HPDE6-E6E7 (cell line): Measurements from ENCODE around the gene BBS1.
A peak's percentile ranks its signal among the peaks of the same experiment; 100 is the strongest.
"Not testable (repeated sequence)": the region's sequence is repeated elsewhere in the genome, so short reads cannot be mapped to it uniquely, and the experiment has no call there.

Source experiments
- DNase-seq: peaks from one replicate; pipeline ENCODE4 v3.0.0; 2011; ENCODE audit warnings: missing footprints; ENCODE audit errors: extremely low spot score

Gene BBS1

DNA sequence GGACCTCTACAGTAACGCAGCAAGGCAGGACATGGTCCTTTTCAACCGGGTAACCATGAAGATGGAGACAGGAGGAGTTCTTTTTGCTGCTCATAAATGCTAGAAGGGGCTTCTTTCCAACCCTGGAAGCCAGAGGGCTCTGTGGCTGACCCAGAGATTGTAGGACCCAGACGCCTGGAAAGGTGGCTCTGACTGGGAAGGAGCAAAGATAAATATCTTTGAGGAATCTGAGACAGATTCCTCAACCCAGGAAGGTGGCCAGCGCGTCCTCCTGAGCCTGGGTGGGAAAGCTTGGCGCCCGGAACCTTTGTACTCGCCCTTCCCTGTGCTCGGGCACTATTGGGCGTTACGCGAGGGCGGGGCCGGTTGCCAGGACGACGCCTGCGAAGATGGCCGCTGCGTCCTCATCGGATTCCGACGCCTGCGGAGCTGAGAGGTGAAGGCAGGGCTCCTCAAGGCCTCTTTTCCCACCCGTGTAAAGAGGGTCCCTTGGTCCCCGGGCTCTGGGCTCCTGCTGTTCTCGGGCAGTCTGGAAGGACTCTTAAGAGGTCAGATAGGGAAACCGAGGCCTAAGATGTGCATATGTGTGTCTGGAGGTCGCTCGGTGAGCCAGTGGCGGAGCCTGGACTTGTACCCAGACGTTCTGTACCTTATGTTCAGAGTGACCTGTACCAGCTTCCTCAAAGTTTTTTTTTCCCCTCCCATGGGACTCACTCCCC is at the start of gene BBS1:
TSS of gene BBS1 (plus strand) at position 365 of the 719 bp plus-strand sequence. CDS start at position 390, 25 bp downstream.
- peak; percentile 85 for DNase-seq

GRCh38 chr11:66462010-66462409 is 48.4 kb upstream of the BBS1 start:
- DNase-seq: no peak

- no peak for DNase-seq
Measured at GRCh38 chr11:66462911-66463310, 47.5 kb upstream of the BBS1 start.

DNA sequence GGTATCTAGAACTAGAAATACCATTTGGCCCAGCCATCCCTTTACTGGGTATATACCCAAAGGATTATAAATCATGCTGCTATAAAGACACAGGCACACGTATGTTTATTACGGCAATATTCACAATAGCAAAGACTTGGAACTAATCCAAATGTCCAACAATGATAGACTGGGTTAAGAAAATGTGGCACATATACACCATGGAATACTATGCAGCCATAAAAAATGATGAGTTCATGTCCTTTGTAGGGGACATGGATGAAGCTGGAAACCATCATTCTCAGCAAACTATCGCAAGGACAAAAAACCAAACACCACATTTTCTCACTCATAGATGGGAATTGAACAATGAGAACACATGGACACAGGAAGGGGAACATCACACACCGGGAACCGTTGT is 46.3 kb upstream of the BBS1 start:
- DNase-seq: not testable (repeated sequence)

GRCh38 chr11:66464916-66465315 is 45.5 kb upstream of the BBS1 start:
- no peak for DNase-seq

- no peak for DNase-seq
Measured at GRCh38 chr11:66465373-66466224, 44.8 kb upstream of the BBS1 start.

DNA sequence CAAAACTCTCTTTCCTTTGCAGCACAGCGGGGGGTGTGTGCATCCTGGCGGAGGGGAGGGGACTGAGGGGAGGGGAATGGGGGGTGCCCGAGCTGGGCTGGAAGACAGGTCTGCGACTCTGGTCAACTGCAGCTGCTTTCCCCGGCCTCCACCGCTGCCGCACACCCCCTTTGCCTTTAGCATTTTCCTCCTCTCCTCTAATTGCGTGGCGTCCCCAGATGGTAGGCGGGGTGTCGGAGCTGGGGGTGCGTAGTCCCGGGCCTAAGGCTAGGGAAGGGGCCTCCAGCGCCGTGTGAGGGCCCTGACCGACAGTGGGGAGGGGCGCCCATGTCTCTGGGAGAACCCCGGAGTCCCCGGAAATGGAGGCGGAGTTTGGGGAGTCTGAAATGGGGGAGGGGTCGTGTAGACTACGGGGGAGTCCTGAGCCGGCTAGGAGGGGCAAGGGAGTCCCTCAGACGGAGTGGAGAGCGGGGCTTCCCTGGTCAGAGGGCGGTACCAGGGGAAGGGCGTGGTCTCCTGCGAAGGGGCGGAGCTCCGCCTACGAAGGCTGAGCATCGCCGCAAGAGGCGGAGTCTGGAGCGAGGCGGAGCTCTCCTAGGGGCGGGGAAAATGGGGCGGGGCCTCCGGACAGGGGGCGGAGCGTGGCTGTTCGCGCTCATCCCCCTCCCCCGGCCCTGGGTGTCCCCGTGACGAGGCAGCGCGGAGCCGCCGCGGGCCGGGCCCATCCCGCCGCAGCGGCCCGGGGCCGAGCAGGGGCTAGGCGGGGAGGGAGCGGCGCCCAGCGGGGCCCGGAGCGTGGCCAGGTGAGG is 44.0 kb upstream of the BBS1 start, which contains the start of gene PELI3:
TSS of gene PELI3 (plus strand) at position 681 of the 809 bp plus-strand sequence. CDS start 1,224 bp downstream, outside the sequence.
- peak; percentile 93 for DNase-seq

- DNase-seq: no peak
Measured at GRCh38 chr11:66467034-66467659, 43.3 kb upstream of the BBS1 start.

DNA sequence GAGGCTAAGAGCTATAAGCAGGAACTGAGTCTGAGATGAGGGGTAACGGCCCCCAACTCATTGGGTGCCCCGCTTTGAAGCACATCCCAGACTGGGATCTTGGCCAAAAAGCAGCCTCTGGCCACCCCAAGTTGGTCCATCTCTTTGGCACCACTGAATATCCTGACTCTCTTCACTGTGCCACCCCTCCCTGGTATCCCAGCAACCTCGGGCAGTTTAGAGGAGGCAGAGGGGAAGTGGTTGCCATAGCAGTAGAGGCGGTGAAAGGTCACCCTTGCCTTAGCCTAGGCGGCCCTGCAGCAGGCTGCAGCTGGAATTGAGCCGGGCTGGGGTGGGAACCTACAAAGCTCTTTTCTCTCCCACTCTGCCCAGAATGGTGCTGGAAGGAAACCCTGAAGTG is 42.7 kb upstream of the BBS1 start:
- no peak for DNase-seq

DNA sequence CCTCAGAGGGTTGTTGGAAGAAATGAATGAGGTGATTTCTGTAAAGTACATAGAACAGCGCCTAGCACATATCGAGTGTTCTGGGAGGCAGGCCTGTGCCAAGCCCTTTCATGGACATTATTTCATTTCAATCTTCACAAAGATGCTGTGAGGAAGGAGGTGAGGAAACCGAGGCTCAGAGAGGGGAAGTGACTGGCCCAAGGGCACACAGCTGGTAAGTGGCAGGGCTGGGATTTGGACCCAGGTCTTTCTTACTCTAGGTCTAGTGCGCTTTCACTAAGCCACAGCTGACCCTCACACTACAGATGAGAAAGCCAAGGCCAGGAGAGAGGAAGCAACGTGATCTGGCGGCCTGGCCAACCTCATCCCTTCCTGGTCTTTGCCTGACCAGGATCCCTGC is 41.7 kb upstream of the BBS1 start:
- DNase-seq: no peak

DNA sequence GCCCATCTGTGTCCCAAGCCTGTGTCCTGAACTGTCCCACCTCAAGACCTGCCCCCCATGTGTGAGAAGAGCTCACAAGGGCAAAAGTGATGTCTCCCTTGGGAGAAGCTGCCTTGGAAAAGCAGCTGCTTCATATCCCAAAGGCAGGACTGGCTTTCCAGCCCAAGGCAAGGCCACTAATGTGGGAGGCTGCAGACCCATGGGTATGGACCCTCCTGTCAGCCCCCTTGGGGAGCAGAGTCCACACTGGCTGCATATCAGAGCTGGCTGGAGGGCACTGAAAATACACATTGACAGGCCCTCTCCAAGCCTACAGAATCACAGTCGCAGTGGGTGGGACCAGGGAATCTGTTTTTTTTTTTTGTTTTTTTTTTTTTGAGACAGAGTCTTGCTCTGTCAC is 41.0 kb upstream of the BBS1 start:
- DNase-seq: no peak

DNA sequence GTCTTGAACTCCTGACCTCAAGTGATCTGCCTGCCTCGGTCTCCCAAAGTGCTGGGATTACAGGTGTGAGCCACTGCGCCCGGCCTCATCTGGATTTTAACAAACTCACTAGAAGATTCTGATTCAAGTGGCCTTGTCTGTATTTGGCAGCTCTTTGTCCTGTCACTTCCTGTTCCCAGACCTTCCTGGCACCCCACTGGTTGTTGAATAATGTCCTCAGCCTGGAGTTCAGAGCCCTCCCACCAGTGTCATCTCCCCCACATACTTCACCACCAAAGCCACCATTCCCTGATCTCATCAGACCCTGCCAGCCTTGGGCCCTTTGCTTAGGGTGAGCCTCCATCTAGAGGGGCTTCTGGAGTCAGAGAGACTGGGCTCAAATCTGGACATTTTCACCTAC is 40.4 kb upstream of the BBS1 start:
- no peak for DNase-seq

- DNase-seq: no peak
Measured at GRCh38 chr11:66471142-66471541, 39.3 kb upstream of the BBS1 start.

DNA sequence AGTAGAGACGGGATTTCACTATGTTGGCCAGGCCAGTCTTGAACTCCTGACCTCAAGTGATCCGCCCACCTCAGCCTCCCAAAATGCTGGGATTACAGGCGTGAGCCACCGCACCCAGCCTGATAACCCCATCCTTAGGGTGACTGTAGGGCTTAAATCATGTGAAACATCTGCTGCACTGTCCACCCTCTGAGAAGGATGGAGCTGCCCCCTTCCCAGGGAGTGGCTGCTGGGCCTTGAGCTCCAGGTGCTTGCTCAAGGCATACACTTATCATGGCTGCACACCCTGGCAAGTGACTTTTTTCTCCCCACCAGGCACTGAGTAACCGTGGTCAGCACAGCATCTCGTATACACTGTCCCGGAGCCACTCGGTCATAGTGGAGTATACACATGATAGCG is 38.4 kb upstream of the BBS1 start:
- DNase-seq: no peak

DNA sequence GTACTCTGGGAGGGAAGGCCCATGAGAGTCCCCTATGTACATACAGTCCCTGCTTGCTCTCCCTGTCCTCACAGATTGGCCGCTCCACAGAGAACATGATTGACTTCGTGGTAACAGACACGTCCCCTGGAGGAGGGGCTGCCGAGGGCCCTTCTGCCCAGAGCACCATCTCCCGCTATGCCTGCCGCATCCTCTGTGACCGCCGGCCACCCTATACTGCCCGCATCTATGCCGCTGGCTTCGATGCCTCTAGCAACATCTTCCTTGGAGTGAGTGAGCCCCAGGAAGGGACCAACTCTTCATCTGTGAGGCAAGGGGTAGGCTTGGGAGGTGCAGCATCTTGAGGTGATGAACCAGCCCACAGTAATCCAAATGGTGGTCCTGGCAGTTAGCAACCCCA is 37.3 kb upstream of the BBS1 start:
- no peak for DNase-seq

DNA sequence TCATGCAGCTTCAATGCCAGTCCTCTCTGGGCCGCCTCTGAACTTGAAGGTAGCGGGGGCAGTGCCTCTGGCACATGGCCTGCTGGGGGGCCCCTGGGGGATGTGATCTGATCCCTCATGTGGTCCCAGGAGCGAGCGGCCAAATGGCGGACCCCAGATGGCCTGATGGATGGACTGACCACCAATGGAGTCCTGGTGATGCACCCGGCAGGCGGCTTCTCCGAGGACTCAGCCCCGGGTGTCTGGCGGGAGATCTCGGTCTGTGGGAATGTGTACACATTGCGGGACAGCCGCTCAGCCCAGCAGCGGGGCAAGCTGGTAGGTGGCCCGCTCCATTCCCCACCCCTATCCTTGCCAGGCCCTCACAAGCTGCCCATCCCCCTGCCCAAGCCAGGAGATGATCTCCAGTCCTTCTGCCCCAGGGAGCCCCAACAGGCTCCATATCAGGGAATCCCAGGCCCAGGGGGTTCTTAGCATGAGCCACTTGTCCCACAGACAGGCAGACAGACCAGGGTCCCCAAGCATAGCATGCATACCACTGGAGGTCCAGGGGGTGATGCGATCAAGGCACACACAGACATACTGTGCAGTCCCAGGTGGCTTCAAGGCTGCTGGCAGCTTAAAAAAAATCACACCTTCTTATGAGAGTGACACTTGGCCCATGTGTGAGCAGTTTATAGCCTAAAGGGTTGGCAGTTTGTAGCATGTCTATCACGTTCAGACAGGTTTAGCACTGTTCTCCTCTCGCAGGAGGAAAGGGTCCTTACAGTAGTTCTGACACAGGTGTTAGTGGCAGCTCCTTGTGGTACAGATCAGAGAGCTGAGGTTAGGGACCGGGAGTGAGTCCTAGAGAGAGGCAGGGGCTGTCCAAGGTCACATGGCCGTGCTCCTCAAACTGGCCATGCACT is 36.6 kb upstream of the BBS1 start:
- no peak for DNase-seq

- DNase-seq: no peak
Measured at GRCh38 chr11:66475349-66476172, 34.9 kb upstream of the BBS1 start.

DNA sequence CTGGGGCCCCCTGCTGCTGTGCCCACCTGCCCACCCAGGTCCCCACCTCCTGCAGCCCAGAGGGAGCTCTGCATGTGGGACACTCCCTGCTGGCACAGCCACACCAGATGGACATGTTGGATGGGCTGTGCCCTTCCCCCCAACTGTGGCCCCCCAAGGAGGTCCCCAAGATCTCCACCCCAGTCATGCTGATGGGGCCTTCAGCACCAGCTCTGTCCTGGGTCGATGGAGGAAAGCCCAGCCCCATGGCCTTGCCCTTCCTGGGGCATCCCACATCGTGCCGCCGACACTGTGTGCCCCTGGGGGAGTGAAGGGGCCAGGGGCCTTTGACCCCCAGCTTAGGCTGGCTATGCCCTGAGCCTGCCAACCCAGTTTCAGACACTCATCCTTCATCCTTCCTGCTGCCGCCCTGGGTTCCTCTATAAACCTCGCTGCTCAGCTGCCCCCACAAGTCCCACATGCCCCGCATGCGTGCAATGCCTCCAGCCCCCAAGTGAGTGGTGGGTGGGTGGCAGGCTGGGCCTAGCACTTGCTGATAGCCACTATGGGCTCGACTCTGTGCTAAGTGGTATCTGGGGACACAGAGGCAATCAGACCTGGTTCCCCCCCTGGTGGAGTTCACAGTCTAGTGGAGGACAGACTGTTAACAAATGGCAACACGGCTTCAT is 34.1 kb upstream of the BBS1 start:
- no peak for DNase-seq

- no peak for DNase-seq
Measured at GRCh38 chr11:66476841-66477251, 33.6 kb upstream of the BBS1 start.
